Heart right ventricle (tissue), 16 donors: Measurements from ENCODE around the gene PLD1. TPM values are rescaled to one million over a fixed set of nuclear protein-coding genes. Genes with fewer than 3 reads are reported as not detected.

ENCODE experiments used
- ATAC-seq, 8 donors: fragments of 200-7000 bp; cut with Tn5 transposase; one replicate each; pipeline ENCODE4 v1.9.1; 2020; ENCODE audit warnings: mild to moderate bottlenecking in 8 of 8, moderate library complexity in 8 of 8, moderate number of reproducible peaks in 1 of 8
- DNase-seq, 2 donors: peaks; one replicate each; pipeline ENCODE4 v3.0.0-alpha.2; 2020
- H3K27ac ChIP-seq, 10 donors: fragments of 200-600 bp; sonication (generic) in 2 of 10; one replicate each; pipeline versions ENCODE4 v1.5.0 to v1.8.0; 2020 to 2022; ENCODE audit warnings: mild to moderate bottlenecking in 3 of 10
- H3K27me3 ChIP-seq, 7 donors: fragments of 200-600 bp; one replicate each; pipeline ENCODE4 v1.8.0; 2021 to 2022; ENCODE audit warnings: mild to moderate bottlenecking in 2 of 7
- H3K36me3 ChIP-seq, 9 donors: fragments of 200-600 bp; sonication (generic) in 1 of 9; one replicate each; pipeline versions ENCODE4 v1.5.0 to v1.8.0; 2020 to 2022; ENCODE audit warnings: mild to moderate bottlenecking in 2 of 9
- H3K4me1 ChIP-seq, 9 donors: fragments of 200-600 bp; sonication (generic) in 1 of 9; one replicate each; pipeline versions ENCODE4 v1.5.0 to v1.8.0; 2020 to 2022; ENCODE audit warnings: mild to moderate bottlenecking in 4 of 9
- H3K4me3 ChIP-seq, 10 donors: fragments of 200-600 bp; sonication (generic) in 2 of 10; one replicate each; pipeline versions ENCODE4 v1.5.0 to v1.8.0; 2020 to 2022; ENCODE audit warnings: mild to moderate bottlenecking in 7 of 10, moderate library complexity in 2 of 10
- H3K9me3 ChIP-seq, 11 donors: fragments of 200-600 bp in 10 of 11; sonication (generic) in 2 of 11; one replicate each; pipeline versions ENCODE4 v1.5.0 to v1.8.0; 2013 to 2022; ENCODE audit warnings: mild to moderate bottlenecking in 2 of 11, control low read depth in 1 of 11, moderate library complexity in 1 of 11
- WGBS, 2 donors: extraction: QIAGEN DNeasy Blood & Tissue Kit; methylation state at CpG; one replicate each; pipeline ENCODE4 v1.1.7; 2013; ENCODE audit warnings: inconsistent platforms in 1 of 2; 5-methylcytosine and 5-hydroxymethylcytosine counted together
- intact Hi-C, 10 donors: fragments of 100-400 bp; cut with DNase I; formaldehyde crosslinking; loops; one replicate each; pipeline versions ENCODE4 v1.11.1 to v1.14.2; 2022
- polyA plus RNA-seq, 2 donors: library from polyadenylated mRNA; stranded (reverse); fragments of 200-250 nt; gene quantifications; one replicate each; pipeline ENCODE4 v1.2.3, GENCODE V29; 2013
- total RNA-seq, 10 donors: library from RNA; stranded (reverse); fragmentation: NEBNext Ultra II Directional in 3 of 10; extraction: Animal tissue kit (Norgen Biotek cat#: 25700) in 3 of 10; gene quantifications; one replicate each; pipeline versions ENCODE4 v1.2.1 to v1.2.4, GENCODE V29; 2021 to 2023
- TF ChIP-seq, protein P1 (sequence below), 9 donors: fragments of 200-600 bp; sonication (generic) in 2 of 9; IDR thresholded peaks; one replicate each; pipeline versions ENCODE4 v1.5.0 to v1.8.0; 2021 to 2022; ENCODE audit warnings: antibody characterized with exemption in 9 of 9, mild to moderate bottlenecking in 5 of 9, moderate library complexity in 1 of 9
- donor health status: Arrhythmogenic right ventricular cardiomyopathy.
- donor health status: ischemic (EF 13 %, LVEDD 7.1; RV severe dilation, severe dysfunction).
- donor health status: healthy with polysubstance abuse.
- donor health status: DM: no; HTN: yes; CAD: no.
- donor health status: DM: no; HTN: no; CAD: no.
- donor health status: ischemic (EF 25% LVEDD 6.9; RV normal size, moderate dysfunction).
- donor health status: ischemic (EF 25% LVEDD 5.7; RV mildly dilated, moderate dysfunction).
- donor health status: healthy.
- donor health status: DM: yes; HTN: yes; CAD: no.
- donor health status: Ischemic cardiomyopathy.
- donor health status: ischemic (EF 35%, LVEDD 5.7; RV mildly dilated, moderate dysfunction).
- donor health status: nonischemic (EF 11% LVEDD 7.7; RV severe dilation, severe dysfunction).
- donor health status: DM: yes; HTN: yes; CAD: no.
- donor health status: PGD.
- donor health status: ischemic (EF 29% LVEDD 5.4; RV normal size, mild dysfunction).
- donor health status: nonischemic (EF 23%, LVEDD 6.1; RV moderate dilation, normal function).

The PLD1 gene
- total and polyA plus RNA-seq, 12 donors, result 10.5 to 83.3 (median 62.9) TPM

DNA sequence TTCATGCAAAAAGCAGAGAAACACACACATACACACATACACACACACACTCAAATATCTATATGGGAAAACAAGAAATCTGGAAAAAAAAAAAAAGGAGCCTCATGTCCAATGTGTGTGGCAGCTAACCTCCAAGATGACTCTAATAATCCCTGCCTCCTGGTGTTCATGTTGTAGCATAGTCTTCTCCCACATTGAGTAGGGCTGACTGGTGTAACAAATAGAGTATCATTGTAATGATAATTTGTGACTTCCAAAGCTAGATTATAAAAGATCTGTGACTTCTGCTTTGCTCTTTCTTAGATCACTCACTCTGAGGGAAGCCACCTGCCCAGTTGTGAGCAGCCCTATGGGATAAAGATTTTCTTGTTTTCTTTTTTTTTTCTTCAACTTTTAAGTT lies 219.2 kb downstream of the PLD1 start:
- H3K27ac ChIP-seq, result no peak overlapping the region
- H3K4me1 ChIP-seq, result no peaks in the 10 kb centered on the region
- no peak for ATAC-seq
- TF ChIP-seq, protein P1, sequence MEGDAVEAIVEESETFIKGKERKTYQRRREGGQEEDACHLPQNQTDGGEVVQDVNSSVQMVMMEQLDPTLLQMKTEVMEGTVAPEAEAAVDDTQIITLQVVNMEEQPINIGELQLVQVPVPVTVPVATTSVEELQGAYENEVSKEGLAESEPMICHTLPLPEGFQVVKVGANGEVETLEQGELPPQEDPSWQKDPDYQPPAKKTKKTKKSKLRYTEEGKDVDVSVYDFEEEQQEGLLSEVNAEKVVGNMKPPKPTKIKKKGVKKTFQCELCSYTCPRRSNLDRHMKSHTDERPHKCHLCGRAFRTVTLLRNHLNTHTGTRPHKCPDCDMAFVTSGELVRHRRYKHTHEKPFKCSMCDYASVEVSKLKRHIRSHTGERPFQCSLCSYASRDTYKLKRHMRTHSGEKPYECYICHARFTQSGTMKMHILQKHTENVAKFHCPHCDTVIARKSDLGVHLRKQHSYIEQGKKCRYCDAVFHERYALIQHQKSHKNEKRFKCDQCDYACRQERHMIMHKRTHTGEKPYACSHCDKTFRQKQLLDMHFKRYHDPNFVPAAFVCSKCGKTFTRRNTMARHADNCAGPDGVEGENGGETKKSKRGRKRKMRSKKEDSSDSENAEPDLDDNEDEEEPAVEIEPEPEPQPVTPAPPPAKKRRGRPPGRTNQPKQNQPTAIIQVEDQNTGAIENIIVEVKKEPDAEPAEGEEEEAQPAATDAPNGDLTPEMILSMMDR (IDR thresholded peaks at IDR 0.05), result no peak
- H3K4me3 ChIP-seq, result no peak overlapping the region
- intact Hi-C loops, result no loop called here
- H3K27me3 ChIP-seq, result no peaks in the 10 kb centered on the region
- DNase-seq, result no peak
- H3K9me3 ChIP-seq, result no peaks in the 10 kb centered on the region
- no peaks in the 10 kb centered on the region for H3K36me3 ChIP-seq

DNA sequence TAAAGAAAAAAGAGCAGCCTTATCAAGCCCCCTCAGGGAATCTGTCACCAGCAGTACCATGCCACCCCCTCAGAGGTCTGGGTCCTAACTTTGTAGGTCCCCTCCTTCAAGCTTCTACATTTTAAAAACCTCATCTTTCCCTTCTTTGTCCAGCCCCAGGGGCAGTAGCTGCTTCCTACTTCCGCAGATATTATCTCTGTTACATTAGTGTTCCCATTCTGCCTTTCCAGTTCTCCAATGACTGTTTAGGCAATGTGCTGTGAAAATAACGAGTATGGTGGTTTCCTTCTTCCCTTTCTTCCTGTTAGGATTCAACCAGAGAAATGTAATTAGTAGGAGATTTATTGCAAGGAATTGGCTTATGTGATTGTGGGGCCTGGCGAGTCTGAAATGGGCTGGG lies 224.0 kb downstream of the PLD1 start:
- intact Hi-C loops, result no loop called here
- 67 to 83% methylated on average over 3 of the region's 3 CpGs for WGBS, 2 donors
- no peak for DNase-seq
- no peaks in the 10 kb centered on the region for H3K9me3 ChIP-seq
- TF ChIP-seq, protein P1 (IDR thresholded peaks at IDR 0.05), result no peak
- no peaks in the 10 kb centered on the region for H3K4me1 ChIP-seq
- ATAC-seq, result no peak
- H3K27ac ChIP-seq, result no peak overlapping the region
- H3K27me3 ChIP-seq, result no peaks in the 10 kb centered on the region
- H3K4me3 ChIP-seq, result no peak overlapping the region
- no peaks in the 10 kb centered on the region for H3K36me3 ChIP-seq

- DNase-seq (no peak), ATAC-seq (no peak)
- Histone ChIP-seq H3K27me3 (no peaks in the 10 kb centered on the region), H3K9me3 (no peaks in the 10 kb centered on the region), H3K4me3 (no peak overlapping the region), H3K27ac (no peak overlapping the region), H3K4me1 (no peaks in the 10 kb centered on the region), H3K36me3 (no peaks in the 10 kb centered on the region)
- WGBS, 2 donors, result 80 to 81% methylated on average over 3 of the region's 3 CpGs
- intact Hi-C loops, result no loop called here
- TF ChIP-seq, protein P1 (IDR thresholded peaks at IDR 0.05), result no peak
Observed at GRCh38 chr3:171585039-171585438, 225.2 kb downstream of the PLD1 start.

DNA sequence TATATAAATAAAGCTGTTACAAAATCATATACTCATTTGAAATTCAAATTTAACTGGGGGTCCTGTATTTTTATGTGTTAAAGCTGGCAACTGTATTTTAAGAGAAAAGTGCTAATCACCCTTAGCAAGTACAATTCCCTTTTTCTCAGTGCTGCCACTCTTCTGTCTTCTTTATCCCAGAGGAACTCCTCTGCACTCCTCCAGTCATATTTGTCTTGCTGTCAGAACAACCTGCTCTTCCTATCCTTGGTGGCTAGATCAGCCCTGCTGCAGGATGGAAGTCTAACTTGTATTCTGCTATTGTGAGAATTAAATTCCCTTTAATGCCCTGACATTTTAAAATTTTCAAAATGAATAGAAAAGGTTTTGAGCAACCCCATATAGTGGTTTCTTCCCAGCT lies 226.2 kb downstream of the PLD1 start:
- no peaks in the 10 kb centered on the region for H3K27me3 ChIP-seq
- TF ChIP-seq, protein P1 (IDR thresholded peaks at IDR 0.05), result no peak
- no peak for ATAC-seq

More for the DNA sequence above, 226.2 kb downstream of the PLD1 start:
- H3K4me1 ChIP-seq, result no peaks in the 10 kb centered on the region
- no peaks in the 10 kb centered on the region for H3K9me3 ChIP-seq
- intact Hi-C loops, result no loop called here
- H3K4me3 ChIP-seq, result no peak overlapping the region
- no peak for DNase-seq
- H3K27ac ChIP-seq, result no peak overlapping the region
- no peaks in the 10 kb centered on the region for H3K36me3 ChIP-seq
